Upper lobe of left lung (tissue), 6 donors: Measurements from ENCODE around the gene PCNX2. TPM values are rescaled to one million over a fixed set of nuclear protein-coding genes. Genes with fewer than 3 reads are reported as not detected.

Source experiments
- ATAC-seq, 2 donors: fragments of 200-7000 bp; cut with Tn5 transposase; one replicate each; pipeline ENCODE4 v1.9.1; 2022; ENCODE audit warnings: mild to moderate bottlenecking in 2 of 2, moderate library complexity in 2 of 2; ENCODE audit not compliant: low FRiP score in 2 of 2
- DNase-seq, 2 donors: peaks; one replicate each; pipeline ENCODE4 v3.0.0-alpha.2; 2019 to 2020
- H3K27ac ChIP-seq, 4 donors: fragments of 200-600 bp; sonication (generic); one replicate each; pipeline ENCODE4 v1.5.1; 2016 to 2019
- H3K27me3 ChIP-seq, 4 donors: fragments of 200-600 bp; sonication (generic); one replicate each; pipeline ENCODE4 v1.5.1; 2017 to 2019
- H3K36me3 ChIP-seq, 4 donors: fragments of 200-600 bp; sonication (generic); one replicate each; pipeline ENCODE4 v1.5.1; 2016 to 2019
- H3K4me1 ChIP-seq, 4 donors: fragments of 200-600 bp; sonication (generic); one replicate each; pipeline ENCODE4 v1.5.1; 2018 to 2019
- H3K4me3 ChIP-seq, 4 donors: fragments of 200-600 bp; sonication (generic); one replicate each; pipeline ENCODE4 v1.5.1; 2017 to 2019; ENCODE audit warnings: mild to moderate bottlenecking in 2 of 4, moderate library complexity in 1 of 4
- H3K9me3 ChIP-seq, 4 donors: fragments of 200-600 bp; sonication (generic); one replicate each; pipeline ENCODE4 v1.5.1; 2018 to 2019
- EP300 ChIP-seq, 4 donors: sonication (generic); formaldehyde crosslinking; IDR thresholded peaks; one replicate each; pipeline ENCODE4 v1.5.1; 2017; ENCODE audit warnings: antibody characterized with exemption in 4 of 4, control low read depth in 2 of 4
- POLR2A ChIP-seq, 4 donors: fragments of 450-650 bp; IDR thresholded peaks; one replicate each; pipeline ENCODE4 v1.5.1; 2016 to 2017; ENCODE audit warnings: antibody characterized with exemption in 4 of 4, mild to moderate bottlenecking in 2 of 4
- POLR2AphosphoS5 ChIP-seq, 2 donors: sonication (generic); formaldehyde crosslinking; IDR thresholded peaks; one replicate each; pipeline ENCODE4 v1.5.1; 2017; ENCODE audit warnings: antibody characterized with exemption in 2 of 2
- WGBS, 2 donors: methylation state at CpG; one replicate each; pipeline ENCODE4 v1.1.5; 2017 to 2018; 5-methylcytosine and 5-hydroxymethylcytosine counted together
- total RNA-seq, 6 donors: library from RNA; depleted of rRNA in 4 of 6; stranded (reverse); fragments of >200 nt in 4 of 6; gene quantifications; one replicate each; pipeline versions ENCODE4 v1.1.0 to v1.2.1, GENCODE V29; 2016 to 2021
- TF ChIP-seq, protein P1 (sequence below), 6 experiments: fragments of 450-650 bp in 4 of 6; fragments of 200-600 bp in 2 of 6; sonication (generic) in 2 of 6; IDR thresholded peaks; one replicate each; pipeline ENCODE4 v1.5.1; 2016 to 2019; ENCODE audit warnings: antibody characterized with exemption in 6 of 6
- donor health status: DM: no; HTN: no; CAD: no; lungs with moderate emphysema.
- donor health status: DM: no; HTN: yes; CAD: no; lungs with severe emphysema.

PCNX2 gene
- total RNA-seq, 6 donors from 2014 or later: 8.2 to 27.2 (median 14.5) TPM

DNA sequence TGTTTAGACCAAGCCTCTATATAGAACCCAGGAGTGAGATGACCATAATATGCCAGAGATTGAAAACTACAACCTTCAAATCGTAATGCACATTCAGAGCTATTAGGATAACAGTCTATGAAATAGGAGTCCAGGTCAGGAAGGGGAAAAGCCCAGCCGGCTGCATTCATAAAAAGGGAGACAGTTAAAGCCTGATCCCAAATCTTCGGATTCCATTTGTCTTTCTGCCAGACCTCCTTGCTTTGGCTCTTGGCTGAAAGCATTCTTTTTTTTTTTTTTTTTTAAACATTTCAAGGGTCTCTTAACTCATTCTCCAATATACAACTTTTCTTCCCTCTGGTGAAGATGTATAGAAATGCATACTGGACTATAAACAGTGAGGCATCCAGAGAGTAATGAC, 264.0 kb downstream of the PCNX2 start:
- H3K36me3 ChIP-seq: no peaks in the 10 kb centered on the region
- H3K27ac ChIP-seq: no peak overlapping the region
- H3K4me1 ChIP-seq: no peaks in the 10 kb centered on the region
- H3K4me3 ChIP-seq: no peak overlapping the region
- WGBS, 2 donors: 68 to 85% methylated on average over 3 of the region's 3 CpGs
- TF ChIP-seq, protein P1, sequence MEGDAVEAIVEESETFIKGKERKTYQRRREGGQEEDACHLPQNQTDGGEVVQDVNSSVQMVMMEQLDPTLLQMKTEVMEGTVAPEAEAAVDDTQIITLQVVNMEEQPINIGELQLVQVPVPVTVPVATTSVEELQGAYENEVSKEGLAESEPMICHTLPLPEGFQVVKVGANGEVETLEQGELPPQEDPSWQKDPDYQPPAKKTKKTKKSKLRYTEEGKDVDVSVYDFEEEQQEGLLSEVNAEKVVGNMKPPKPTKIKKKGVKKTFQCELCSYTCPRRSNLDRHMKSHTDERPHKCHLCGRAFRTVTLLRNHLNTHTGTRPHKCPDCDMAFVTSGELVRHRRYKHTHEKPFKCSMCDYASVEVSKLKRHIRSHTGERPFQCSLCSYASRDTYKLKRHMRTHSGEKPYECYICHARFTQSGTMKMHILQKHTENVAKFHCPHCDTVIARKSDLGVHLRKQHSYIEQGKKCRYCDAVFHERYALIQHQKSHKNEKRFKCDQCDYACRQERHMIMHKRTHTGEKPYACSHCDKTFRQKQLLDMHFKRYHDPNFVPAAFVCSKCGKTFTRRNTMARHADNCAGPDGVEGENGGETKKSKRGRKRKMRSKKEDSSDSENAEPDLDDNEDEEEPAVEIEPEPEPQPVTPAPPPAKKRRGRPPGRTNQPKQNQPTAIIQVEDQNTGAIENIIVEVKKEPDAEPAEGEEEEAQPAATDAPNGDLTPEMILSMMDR (IDR thresholded peaks at IDR 0.05): no peak
- TF ChIP-seq POLR2AphosphoS5 (IDR thresholded peaks at IDR 0.05): no peak
- H3K27me3 ChIP-seq: no peaks in the 10 kb centered on the region
- DNase-seq (no peak), ATAC-seq (no peak)
- H3K9me3 ChIP-seq: no peaks in the 10 kb centered on the region

DNA sequence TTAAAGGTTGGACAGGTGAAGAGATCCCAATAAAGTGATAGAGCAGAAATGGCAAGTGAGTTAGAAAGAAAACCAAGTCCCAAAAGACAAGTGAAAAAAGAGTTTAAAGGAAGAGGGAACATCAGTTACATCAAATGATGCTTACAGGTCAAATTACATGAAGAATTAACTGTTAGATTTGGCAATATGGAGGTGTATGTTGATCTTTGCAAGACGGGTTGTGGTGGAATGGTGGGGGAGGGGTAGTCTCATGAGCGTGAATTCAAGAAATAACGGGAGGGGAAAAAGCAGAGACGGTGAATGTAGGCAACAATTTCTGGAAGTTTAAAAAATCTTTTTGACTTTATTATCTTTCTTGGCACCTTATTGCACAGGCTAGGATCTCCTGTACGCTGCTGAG, 268.5 kb downstream of the PCNX2 start:
- no peak overlapping the region for H3K27ac ChIP-seq
- no peaks in the 10 kb centered on the region for H3K4me1 ChIP-seq
- no peaks in the 10 kb centered on the region for H3K36me3 ChIP-seq
- TF ChIP-seq, protein P1 (IDR thresholded peaks at IDR 0.05): no peak
- TF ChIP-seq POLR2AphosphoS5 (IDR thresholded peaks at IDR 0.05) (no peak), POLR2A (IDR thresholded peaks at IDR 0.05) (no peak), EP300 (IDR thresholded peaks at IDR 0.05) (no peak)
- 72 to 76% methylated on average over 5 of the region's 5 CpGs for WGBS, 2 donors
- H3K27me3 ChIP-seq: no peaks in the 10 kb centered on the region
- H3K9me3 ChIP-seq: no peaks in the 10 kb centered on the region
- no peak overlapping the region for H3K4me3 ChIP-seq
- DNase-seq (no peak), ATAC-seq (no peak)

DNA sequence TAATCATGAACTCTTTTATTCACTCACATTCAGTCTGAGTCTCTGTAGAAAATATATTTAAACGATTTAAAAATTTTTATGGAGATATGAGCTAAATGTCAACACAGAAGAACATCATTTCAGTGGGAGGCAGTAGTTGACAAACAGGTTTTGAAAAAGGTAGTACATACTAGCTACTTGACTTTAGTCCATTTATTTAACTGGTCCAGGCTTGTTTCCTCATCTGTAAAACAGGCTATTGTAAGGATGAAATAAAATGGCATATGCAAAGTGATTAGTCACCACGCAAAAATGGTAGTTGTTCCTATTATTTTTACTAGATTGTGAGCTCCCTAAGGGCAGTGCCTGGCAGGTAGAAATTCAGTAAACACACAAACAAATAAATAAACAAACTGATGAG, 270.0 kb downstream of the PCNX2 start:
- Histone ChIP-seq H3K27me3 (no peaks in the 10 kb centered on the region), H3K9me3 (no peaks in the 10 kb centered on the region), H3K4me1 (peaks cover 0 to 8% (median 0%) of the 10 kb centered on the region in 4 donors), H3K27ac (no peak overlapping the region), H3K36me3 (no peaks in the 10 kb centered on the region), H3K4me3 (no peak overlapping the region)
- ATAC-seq: no peak
- TF ChIP-seq, protein P1 (IDR thresholded peaks at IDR 0.05): peak in 1 of 6 experiments; percentile 6
- no peak for TF ChIP-seq POLR2AphosphoS5 (IDR thresholded peaks at IDR 0.05)
- 82 to 83% methylated on average over 2 of the region's 2 CpGs for WGBS, 2 donors
- DNase-seq: no peak

DNA sequence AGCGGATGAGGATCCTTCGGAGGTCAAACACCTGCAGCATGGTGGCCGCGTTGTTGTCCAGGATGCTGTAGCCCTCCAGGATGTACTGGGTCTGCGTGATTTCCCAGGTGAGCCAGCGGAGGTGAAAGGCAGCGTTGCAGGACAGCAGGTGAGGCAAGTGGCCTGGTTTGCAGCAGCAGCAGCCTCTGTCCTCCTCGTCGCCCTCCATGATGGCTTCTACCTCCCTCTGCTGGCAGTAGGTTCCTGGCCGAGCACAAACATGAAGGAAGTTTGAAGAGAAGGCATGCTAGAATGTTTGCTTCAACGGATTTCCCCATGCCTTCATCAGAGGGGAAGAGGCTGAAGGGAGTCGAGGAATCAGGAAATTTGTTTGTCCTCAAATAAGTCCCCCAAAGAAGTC, 270.4 kb downstream of the PCNX2 start:
- Histone ChIP-seq H3K4me3 (no peak overlapping the region), H3K27ac (no peak overlapping the region), H3K36me3 (no peaks in the 10 kb centered on the region), H3K27me3 (no peaks in the 10 kb centered on the region), H3K9me3 (no peaks in the 10 kb centered on the region), H3K4me1 (peaks cover 0 to 8% (median 0%) of the 10 kb centered on the region in 4 donors)
- TF ChIP-seq POLR2AphosphoS5 (IDR thresholded peaks at IDR 0.05) (no peak), POLR2A (IDR thresholded peaks at IDR 0.05) (no peak)
- TF ChIP-seq, protein P1 (IDR thresholded peaks at IDR 0.05): peak in 5 of 6 experiments; percentile 14 to 55 (median 44)
- WGBS, 2 donors: 57 to 58% methylated on average over 10 to 12 of the region's 12 CpGs
- ATAC-seq (no peak), DNase-seq (peak in 1 of 2 donors; percentile 40)

DNA sequence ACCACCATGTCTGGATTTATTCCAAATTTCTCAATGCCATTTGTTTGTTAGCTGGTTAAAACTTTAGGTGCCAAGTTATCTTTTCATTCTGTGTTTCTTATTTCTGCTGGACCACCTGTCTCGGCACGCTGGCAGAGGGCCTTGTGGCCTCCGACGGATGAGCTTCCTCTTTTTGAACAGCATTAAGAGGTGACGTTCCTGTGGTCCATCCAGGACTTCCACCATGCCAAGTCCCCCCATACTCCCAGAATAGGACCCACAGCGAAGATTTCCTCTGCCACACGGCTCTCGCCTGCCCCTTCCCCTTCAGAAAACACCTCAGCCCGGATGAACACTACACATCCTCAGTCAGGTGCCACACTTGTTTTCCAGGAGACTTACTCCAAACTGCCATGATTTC, 271.3 kb downstream of the PCNX2 start:
- no peak for ATAC-seq
- H3K4me3 ChIP-seq: no peak overlapping the region
- peaks cover 0 to 8% (median 0%) of the 10 kb centered on the region in 4 donors for H3K4me1 ChIP-seq
- H3K36me3 ChIP-seq: no peaks in the 10 kb centered on the region
- H3K27me3 ChIP-seq: no peaks in the 10 kb centered on the region
- TF ChIP-seq POLR2AphosphoS5 (IDR thresholded peaks at IDR 0.05) (no peak), EP300 (IDR thresholded peaks at IDR 0.05) (no peak), POLR2A (IDR thresholded peaks at IDR 0.05) (no peak)
- TF ChIP-seq, protein P1 (IDR thresholded peaks at IDR 0.05): no peak
- no peaks in the 10 kb centered on the region for H3K9me3 ChIP-seq
- no peak for DNase-seq
- WGBS, 2 donors: 81 to 84% methylated on average over 9 of the region's 9 CpGs
- H3K27ac ChIP-seq: no peak overlapping the region
